ENCODE results near the gene DCTD.

GRCh38 chr4:182893047-182893446 is 24.1 kb downstream of the DCTD start:
- TF ChIP-seq, protein P1, sequence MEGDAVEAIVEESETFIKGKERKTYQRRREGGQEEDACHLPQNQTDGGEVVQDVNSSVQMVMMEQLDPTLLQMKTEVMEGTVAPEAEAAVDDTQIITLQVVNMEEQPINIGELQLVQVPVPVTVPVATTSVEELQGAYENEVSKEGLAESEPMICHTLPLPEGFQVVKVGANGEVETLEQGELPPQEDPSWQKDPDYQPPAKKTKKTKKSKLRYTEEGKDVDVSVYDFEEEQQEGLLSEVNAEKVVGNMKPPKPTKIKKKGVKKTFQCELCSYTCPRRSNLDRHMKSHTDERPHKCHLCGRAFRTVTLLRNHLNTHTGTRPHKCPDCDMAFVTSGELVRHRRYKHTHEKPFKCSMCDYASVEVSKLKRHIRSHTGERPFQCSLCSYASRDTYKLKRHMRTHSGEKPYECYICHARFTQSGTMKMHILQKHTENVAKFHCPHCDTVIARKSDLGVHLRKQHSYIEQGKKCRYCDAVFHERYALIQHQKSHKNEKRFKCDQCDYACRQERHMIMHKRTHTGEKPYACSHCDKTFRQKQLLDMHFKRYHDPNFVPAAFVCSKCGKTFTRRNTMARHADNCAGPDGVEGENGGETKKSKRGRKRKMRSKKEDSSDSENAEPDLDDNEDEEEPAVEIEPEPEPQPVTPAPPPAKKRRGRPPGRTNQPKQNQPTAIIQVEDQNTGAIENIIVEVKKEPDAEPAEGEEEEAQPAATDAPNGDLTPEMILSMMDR (conservative IDR thresholded peaks at IDR 0.05; ENCODE audit: low read depth, low read length), result no peak
- TF ChIP-seq EZH2 (IDR thresholded peaks at IDR 0.05; ENCODE audit: borderline replicate concordance, low read depth, low read length, poor library complexity, severe bottlenecking), result no peak
